ENCODE results near the gene PRELID3B. TPM values are rescaled to one million over a fixed set of nuclear protein-coding genes. Genes with fewer than 3 reads are reported as not detected.

Gene PRELID3B
- total and polyA plus RNA-seq, 2 of the 13 experiments (the other 11 are each of a cell fraction or from before 2014, with no cell fraction given) = 23.3 to 42.6 TPM

DNA sequence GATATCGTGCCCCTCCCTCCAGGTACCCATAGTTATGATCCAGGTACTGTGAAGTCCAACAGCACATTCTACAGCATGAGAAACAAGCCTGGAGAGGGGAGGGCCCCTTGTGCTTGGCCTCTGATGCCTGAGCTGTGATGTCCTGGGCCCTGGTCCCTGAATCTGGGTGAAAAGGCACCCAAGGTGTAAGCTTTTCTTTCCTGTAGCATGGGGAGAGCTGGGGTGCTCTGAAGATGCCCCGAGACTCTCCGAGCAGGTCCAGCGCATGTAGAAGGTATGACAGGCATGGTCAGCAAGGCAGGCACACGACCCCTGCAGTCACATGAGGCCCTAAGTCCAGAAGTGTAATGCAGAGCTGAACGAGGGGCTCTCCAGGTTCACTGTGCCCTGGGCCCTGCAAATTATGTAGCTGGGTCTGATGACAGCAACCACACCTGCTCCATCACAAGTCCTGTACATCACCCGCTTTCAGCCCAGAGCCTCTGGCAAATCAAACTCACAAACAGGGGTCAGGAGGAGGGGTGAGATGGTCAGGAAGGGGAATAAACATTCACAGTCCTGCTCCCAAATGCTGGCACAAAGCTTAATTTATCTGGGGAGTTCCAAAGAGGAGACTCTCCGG, 33.8 kb downstream of the PRELID3B start (continued):
- TF ChIP-seq ZNF430 (CRISPR knock-in tag; IDR thresholded peaks at IDR 0.05) = no peak
- TF ChIP-seq WIZ (CRISPR knock-in tag; IDR thresholded peaks at IDR 0.05) = 0 out of 2 replicates have a peak, but pooled peaks have one; percentile 41
- no peak for TF ChIP-seq NPAS2 (CRISPR knock-in tag; IDR thresholded peaks at IDR 0.05; ENCODE audit: borderline replicate concordance)
- no peak for TF ChIP-seq ZNF274 (CRISPR knock-in tag; IDR thresholded peaks at IDR 0.05)
- TF ChIP-seq FOXA1 (IDR thresholded peaks at IDR 0.05) = no peak
- TF ChIP-seq FOXA1 (CRISPR knock-in tag; IDR thresholded peaks at IDR 0.05) = no peak
- no peak for TF ChIP-seq ETV6 (CRISPR knock-in tag; conservative IDR thresholded peaks at IDR 0.05)
- TF ChIP-seq, protein P1, sequence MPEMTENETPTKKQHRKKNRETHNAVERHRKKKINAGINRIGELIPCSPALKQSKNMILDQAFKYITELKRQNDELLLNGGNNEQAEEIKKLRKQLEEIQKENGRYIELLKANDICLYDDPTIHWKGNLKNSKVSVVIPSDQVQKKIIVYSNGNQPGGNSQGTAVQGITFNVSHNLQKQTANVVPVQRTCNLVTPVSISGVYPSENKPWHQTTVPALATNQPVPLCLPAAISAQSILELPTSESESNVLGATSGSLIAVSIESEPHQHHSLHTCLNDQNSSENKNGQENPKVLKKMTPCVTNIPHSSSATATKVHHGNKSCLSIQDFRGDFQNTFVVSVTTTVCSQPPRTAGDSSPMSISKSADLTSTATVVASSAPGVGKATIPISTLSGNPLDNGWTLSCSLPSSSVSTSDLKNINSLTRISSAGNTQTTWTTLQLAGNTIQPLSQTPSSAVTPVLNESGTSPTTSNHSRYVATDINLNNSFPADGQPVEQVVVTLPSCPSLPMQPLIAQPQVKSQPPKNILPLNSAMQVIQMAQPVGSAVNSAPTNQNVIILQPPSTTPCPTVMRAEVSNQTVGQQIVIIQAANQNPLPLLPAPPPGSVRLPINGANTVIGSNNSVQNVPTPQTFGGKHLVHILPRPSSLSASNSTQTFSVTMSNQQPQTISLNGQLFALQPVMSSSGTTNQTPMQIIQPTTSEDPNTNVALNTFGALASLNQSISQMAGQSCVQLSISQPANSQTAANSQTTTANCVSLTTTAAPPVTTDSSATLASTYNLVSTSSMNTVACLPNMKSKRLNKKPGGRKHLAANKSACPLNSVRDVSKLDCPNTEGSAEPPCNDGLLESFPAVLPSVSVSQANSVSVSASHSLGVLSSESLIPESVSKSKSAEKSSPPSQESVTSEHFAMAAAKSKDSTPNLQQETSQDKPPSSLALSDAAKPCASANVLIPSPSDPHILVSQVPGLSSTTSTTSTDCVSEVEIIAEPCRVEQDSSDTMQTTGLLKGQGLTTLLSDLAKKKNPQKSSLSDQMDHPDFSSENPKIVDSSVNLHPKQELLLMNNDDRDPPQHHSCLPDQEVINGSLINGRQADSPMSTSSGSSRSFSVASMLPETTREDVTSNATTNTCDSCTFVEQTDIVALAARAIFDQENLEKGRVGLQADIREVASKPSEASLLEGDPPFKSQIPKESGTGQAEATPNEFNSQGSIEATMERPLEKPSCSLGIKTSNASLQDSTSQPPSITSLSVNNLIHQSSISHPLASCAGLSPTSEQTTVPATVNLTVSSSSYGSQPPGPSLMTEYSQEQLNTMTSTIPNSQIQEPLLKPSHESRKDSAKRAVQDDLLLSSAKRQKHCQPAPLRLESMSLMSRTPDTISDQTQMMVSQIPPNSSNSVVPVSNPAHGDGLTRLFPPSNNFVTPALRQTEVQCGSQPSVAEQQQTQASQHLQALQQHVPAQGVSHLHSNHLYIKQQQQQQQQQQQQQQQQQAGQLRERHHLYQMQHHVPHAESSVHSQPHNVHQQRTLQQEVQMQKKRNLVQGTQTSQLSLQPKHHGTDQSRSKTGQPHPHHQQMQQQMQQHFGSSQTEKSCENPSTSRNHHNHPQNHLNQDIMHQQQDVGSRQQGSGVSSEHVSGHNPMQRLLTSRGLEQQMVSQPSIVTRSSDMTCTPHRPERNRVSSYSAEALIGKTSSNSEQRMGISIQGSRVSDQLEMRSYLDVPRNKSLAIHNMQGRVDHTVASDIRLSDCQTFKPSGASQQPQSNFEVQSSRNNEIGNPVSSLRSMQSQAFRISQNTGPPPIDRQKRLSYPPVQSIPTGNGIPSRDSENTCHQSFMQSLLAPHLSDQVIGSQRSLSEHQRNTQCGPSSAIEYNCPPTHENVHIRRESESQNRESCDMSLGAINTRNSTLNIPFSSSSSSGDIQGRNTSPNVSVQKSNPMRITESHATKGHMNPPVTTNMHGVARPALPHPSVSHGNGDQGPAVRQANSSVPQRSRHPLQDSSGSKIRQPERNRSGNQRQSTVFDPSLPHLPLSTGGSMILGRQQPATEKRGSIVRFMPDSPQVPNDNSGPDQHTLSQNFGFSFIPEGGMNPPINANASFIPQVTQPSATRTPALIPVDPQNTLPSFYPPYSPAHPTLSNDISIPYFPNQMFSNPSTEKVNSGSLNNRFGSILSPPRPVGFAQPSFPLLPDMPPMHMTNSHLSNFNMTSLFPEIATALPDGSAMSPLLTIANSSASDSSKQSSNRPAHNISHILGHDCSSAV (CRISPR knock-in tag; IDR thresholded peaks at IDR 0.05; ENCODE audit: borderline replicate concordance) = no peak
- TF ChIP-seq FOXP4 (CRISPR knock-in tag; IDR thresholded peaks at IDR 0.05) = no peak
- TF ChIP-seq ZNF431 (CRISPR knock-in tag; IDR thresholded peaks at IDR 0.05; ENCODE audit: borderline replicate concordance, low read depth) = no peak
- no peak for TF ChIP-seq TBL1XR1 (IDR thresholded peaks at IDR 0.05; ENCODE audit: borderline replicate concordance, low read length, partially characterized antibody)
- 0 out of 2 replicates have a peak, but pooled peaks have one; percentile 24 for TF ChIP-seq MEIS1 (CRISPR knock-in tag; IDR thresholded peaks at IDR 0.05; ENCODE audit: borderline replicate concordance)
- TF ChIP-seq ZBTB38 (CRISPR knock-in tag; IDR thresholded peaks at IDR 0.05) = peak; percentile 34; the same call in 1 of the 2 replicates
- no peak for TF ChIP-seq ZNF768 (CRISPR knock-in tag; IDR thresholded peaks at IDR 0.05)

All from HepG2 (cell line).